ENCODE results near the gene YES1.

GRCh38 chr18:765764-766549 is 46.1 kb downstream of the YES1 start:
- TF ChIP-seq EZH2 (IDR thresholded peaks at IDR 0.05; ENCODE audit: borderline replicate concordance, low read length) = no peak
- no peak for TF ChIP-seq CTCF (IDR thresholded peaks at IDR 0.05; ENCODE audit: low read length)
